Measurements from ENCODE around the gene XPNPEP1. TPM values are rescaled to one million over a fixed set of nuclear protein-coding genes. Genes with fewer than 3 reads are reported as not detected.

The XPNPEP1 gene
- total RNA-seq, 1 experiment from 2014 or later, result 65.4 TPM

DNA sequence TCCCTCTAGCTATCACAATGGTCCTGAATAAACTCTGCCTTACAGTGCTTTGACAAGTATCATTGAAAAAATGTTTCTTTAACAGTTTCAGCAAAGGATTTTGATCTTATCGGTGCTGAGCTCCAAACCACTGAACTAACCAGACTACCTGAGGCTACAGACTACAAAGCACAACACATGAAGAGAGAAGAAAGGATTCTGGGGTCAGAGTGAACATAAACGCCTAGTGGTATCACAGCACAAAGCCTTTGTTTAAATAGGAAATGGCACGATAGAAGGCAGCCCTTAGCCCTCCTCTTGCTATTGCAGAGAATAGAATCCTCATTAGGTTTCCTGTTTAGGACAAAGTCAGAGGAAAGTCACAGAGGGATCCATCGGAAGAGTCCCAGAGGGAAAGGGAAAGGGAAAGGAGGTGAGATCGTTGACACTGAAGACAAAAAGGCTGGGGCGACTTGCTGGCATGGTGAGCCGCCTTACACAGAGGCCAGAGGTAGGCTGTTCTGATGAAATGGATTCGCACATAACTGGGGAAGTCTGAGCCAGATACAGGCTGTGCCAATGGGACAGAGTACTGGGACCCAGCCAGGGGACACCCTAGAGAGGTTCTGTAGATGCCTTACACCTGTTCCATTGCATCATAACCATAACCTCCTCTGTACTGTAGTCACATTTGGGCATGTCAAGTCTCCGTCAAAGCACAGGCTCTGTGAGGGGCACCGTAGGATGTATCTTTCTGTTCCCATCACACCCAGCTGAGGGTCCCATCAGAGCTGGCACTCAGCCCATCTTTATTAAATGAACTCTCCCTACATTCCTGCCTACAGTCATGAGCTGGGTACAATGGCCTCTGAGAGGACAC lies 71.5 kb downstream of the XPNPEP1 start:
- no peak for DNase-seq (ENCODE audit: low spot score)
- intact Hi-C loops (cut with micrococcal nuclease; ENCODE audit: unreplicated experiment), result loop anchor here (1.0 to 10.0 kb wide), 6 partner anchors 405 to 1740 kb away; no protein-coding TSS in a partner anchor
- Histone ChIP-seq H3K9me3 (ENCODE audit: low read depth, low read length, poor library complexity, severe bottlenecking) (no peaks in the 10 kb centered on the region), H3K4me3 (ENCODE audit: low read depth, low read length, poor library complexity, severe bottlenecking) (no peak overlapping the region), H3K27me3 (replicated peaks; ENCODE audit: insufficient read depth, low read depth, low read length, poor library complexity) (no peaks in the 10 kb centered on the region), H3K4me1 (ENCODE audit: insufficient read depth, low read length, poor library complexity, severe bottlenecking) (peaks cover 3% of the 10 kb centered on the region), H3K36me3 (ENCODE audit: insufficient read depth, low read length, poor library complexity, severe bottlenecking) (no peaks in the 10 kb centered on the region), H3K27ac (ENCODE audit: low read depth, low read length, poor library complexity, severe bottlenecking) (no peak overlapping the region)
- ChIA-PET CTCF (no interaction called here), POLR2A (ENCODE audit: low non-redundant PET) (no interaction called here)
- TF ChIP-seq, protein P1, sequence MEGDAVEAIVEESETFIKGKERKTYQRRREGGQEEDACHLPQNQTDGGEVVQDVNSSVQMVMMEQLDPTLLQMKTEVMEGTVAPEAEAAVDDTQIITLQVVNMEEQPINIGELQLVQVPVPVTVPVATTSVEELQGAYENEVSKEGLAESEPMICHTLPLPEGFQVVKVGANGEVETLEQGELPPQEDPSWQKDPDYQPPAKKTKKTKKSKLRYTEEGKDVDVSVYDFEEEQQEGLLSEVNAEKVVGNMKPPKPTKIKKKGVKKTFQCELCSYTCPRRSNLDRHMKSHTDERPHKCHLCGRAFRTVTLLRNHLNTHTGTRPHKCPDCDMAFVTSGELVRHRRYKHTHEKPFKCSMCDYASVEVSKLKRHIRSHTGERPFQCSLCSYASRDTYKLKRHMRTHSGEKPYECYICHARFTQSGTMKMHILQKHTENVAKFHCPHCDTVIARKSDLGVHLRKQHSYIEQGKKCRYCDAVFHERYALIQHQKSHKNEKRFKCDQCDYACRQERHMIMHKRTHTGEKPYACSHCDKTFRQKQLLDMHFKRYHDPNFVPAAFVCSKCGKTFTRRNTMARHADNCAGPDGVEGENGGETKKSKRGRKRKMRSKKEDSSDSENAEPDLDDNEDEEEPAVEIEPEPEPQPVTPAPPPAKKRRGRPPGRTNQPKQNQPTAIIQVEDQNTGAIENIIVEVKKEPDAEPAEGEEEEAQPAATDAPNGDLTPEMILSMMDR (conservative IDR thresholded peaks at IDR 0.05; ENCODE audit: low read depth, low read length), result no peak
- no peak for TF ChIP-seq EZH2 (IDR thresholded peaks at IDR 0.05; ENCODE audit: borderline replicate concordance, low read depth, low read length, poor library complexity, severe bottlenecking)
- no TSS peak for BruUV-seq (replicated peaks)

DNA sequence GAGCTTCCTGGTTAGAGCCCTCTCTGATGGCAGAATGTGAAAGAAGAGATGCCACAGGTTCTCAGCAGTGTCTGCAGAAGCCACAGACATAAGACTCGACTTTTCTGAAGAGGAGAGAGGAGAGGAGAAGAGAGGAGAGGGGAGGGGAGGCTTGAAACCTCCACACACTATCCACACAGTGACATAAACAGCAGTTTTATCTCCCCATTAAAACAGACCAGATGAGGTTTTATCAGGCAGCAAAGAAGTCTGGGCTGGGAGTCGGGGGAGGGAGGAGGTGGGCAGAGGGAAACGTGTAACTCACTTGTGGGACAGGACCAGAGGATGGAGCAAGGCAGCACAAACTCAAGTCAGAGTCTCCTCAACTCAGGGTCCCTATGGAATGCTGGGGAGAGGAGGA lies 76.5 kb downstream of the XPNPEP1 start:
- intact Hi-C loops (cut with micrococcal nuclease; ENCODE audit: unreplicated experiment), result no loop called here
- Histone ChIP-seq H3K4me3 (ENCODE audit: low read depth, low read length, poor library complexity, severe bottlenecking) (no peak overlapping the region), H3K4me1 (ENCODE audit: insufficient read depth, low read length, poor library complexity, severe bottlenecking) (no peaks in the 10 kb centered on the region), H3K27ac (ENCODE audit: low read depth, low read length, poor library complexity, severe bottlenecking) (no peak overlapping the region), H3K36me3 (ENCODE audit: insufficient read depth, low read length, poor library complexity, severe bottlenecking) (no peaks in the 10 kb centered on the region), H3K9me3 (ENCODE audit: low read depth, low read length, poor library complexity, severe bottlenecking) (no peaks in the 10 kb centered on the region), H3K27me3 (replicated peaks; ENCODE audit: insufficient read depth, low read depth, low read length, poor library complexity) (no peaks in the 10 kb centered on the region)
- POLR2A ChIA-PET (ENCODE audit: low non-redundant PET), result no interaction called here
- CTCF ChIA-PET, result no interaction called here
- no TSS peak for BruUV-seq (replicated peaks)
- no peak for DNase-seq (ENCODE audit: low spot score)
- TF ChIP-seq, protein P1 (conservative IDR thresholded peaks at IDR 0.05; ENCODE audit: low read depth, low read length), result no peak
- TF ChIP-seq EZH2 (IDR thresholded peaks at IDR 0.05; ENCODE audit: borderline replicate concordance, low read depth, low read length, poor library complexity, severe bottlenecking), result no peak

DNA sequence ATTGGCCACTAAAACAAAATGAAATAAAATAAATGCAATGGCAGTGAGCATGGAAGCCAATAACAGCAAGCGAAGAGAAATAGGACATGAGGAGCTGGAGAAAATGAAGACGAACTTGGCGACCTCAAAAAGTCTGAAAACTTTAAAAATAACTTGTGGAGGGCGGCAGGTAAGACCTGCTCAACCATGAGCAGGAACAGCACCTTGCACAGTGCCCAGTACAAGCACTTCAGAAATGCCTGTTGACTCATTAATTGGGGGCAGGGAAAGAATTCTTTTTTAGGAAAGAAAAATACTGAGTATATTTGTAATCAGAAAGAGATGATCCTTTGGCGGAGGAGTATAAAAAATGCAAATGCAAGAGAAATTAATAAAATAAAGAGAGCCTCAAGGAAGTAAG lies 78.0 kb downstream of the XPNPEP1 start:
- Histone ChIP-seq H3K9me3 (ENCODE audit: low read depth, low read length, poor library complexity, severe bottlenecking) (no peaks in the 10 kb centered on the region), H3K4me3 (ENCODE audit: low read depth, low read length, poor library complexity, severe bottlenecking) (no peak overlapping the region), H3K27me3 (replicated peaks; ENCODE audit: insufficient read depth, low read depth, low read length, poor library complexity) (no peaks in the 10 kb centered on the region), H3K27ac (ENCODE audit: low read depth, low read length, poor library complexity, severe bottlenecking) (no peak overlapping the region), H3K4me1 (ENCODE audit: insufficient read depth, low read length, poor library complexity, severe bottlenecking) (no peaks in the 10 kb centered on the region), H3K36me3 (ENCODE audit: insufficient read depth, low read length, poor library complexity, severe bottlenecking) (no peaks in the 10 kb centered on the region)
- TF ChIP-seq, protein P1 (conservative IDR thresholded peaks at IDR 0.05; ENCODE audit: low read depth, low read length), result no peak
- TF ChIP-seq EZH2 (IDR thresholded peaks at IDR 0.05; ENCODE audit: borderline replicate concordance, low read depth, low read length, poor library complexity, severe bottlenecking), result no peak
- intact Hi-C loops (cut with micrococcal nuclease; ENCODE audit: unreplicated experiment), result no loop called here
- POLR2A ChIA-PET (ENCODE audit: low non-redundant PET), result no interaction called here
- BruUV-seq (replicated peaks), result no TSS peak
- DNase-seq (ENCODE audit: low spot score), result no peak
- CTCF ChIA-PET, result no interaction called here
